KMS-11 (cell line): Measurements from ENCODE around the gene CTRB1.

Experiments used
- H2AFZ ChIP-seq: fragments of 200-600 bp; sonication (generic); 2 replicates; pipeline ENCODE4 v1.6.1; 2016; ENCODE audit warnings: antibody characterized with exemption, mixed run types, low read depth
- H3K27ac ChIP-seq: fragments of 200-600 bp; sonication (generic); 2 replicates; pipeline ENCODE4 v1.6.1; 2016; ENCODE audit warnings: mild to moderate bottlenecking, mixed run types
- H3K27me3 ChIP-seq: fragments of 200-600 bp; sonication (generic); 2 replicates; pipeline ENCODE4 v1.6.1; 2017; ENCODE audit warnings: mild to moderate bottlenecking, low read depth, mixed run types, moderate library complexity; ENCODE audit not compliant: insufficient read depth
- H3K36me3 ChIP-seq: fragments of 200-600 bp; sonication (generic); 2 replicates; pipeline ENCODE4 v1.6.1; 2017; ENCODE audit warnings: mild to moderate bottlenecking, mixed run types; ENCODE audit not compliant: insufficient read depth
- H3K4me1 ChIP-seq: fragments of 200-600 bp; sonication (generic); 2 replicates; pipeline ENCODE4 v1.6.1; 2016; ENCODE audit warnings: mild to moderate bottlenecking, low read depth, mixed run types; ENCODE audit not compliant: poor library complexity, severe bottlenecking
- H3K4me2 ChIP-seq: fragments of 200-600 bp; sonication (generic); 2 replicates; pipeline ENCODE4 v1.7.0; 2016; ENCODE audit warnings: mild to moderate bottlenecking, mixed run types
- H3K4me3 ChIP-seq: fragments of 200-600 bp; sonication (generic); IDR thresholded peaks from 2 replicates; pipeline ENCODE4 v1.6.1; 2017; ENCODE audit warnings: low read depth, low read length, mixed read lengths; ENCODE audit not compliant: insufficient read depth
- H3K79me2 ChIP-seq: fragments of 200-600 bp; sonication (generic); 2 replicates; pipeline ENCODE4 v1.6.1; 2016; ENCODE audit warnings: low read depth, mixed run types; ENCODE audit not compliant: insufficient read depth
- H3K9ac ChIP-seq: fragments of 200-600 bp; sonication (generic); 2 replicates; pipeline ENCODE4 v1.6.1; 2016; ENCODE audit warnings: mild to moderate bottlenecking, mixed run types
- H4K20me1 ChIP-seq: fragments of 200-600 bp; sonication (generic); 2 replicates; pipeline ENCODE4 v1.6.1; 2016; ENCODE audit warnings: mild to moderate bottlenecking, mixed run types; ENCODE audit not compliant: insufficient read depth
- TF ChIP-seq, protein P1 (sequence below): fragments of 200-600 bp; sonication (generic); conservative IDR thresholded peaks from 2 replicates; pipeline ENCODE4 v1.6.1; 2017; ENCODE audit warnings: low read depth, mild to moderate bottlenecking, antibody characterized with exemption, low read length, moderate library complexity, mixed read lengths

CTRB1 gene

DNA sequence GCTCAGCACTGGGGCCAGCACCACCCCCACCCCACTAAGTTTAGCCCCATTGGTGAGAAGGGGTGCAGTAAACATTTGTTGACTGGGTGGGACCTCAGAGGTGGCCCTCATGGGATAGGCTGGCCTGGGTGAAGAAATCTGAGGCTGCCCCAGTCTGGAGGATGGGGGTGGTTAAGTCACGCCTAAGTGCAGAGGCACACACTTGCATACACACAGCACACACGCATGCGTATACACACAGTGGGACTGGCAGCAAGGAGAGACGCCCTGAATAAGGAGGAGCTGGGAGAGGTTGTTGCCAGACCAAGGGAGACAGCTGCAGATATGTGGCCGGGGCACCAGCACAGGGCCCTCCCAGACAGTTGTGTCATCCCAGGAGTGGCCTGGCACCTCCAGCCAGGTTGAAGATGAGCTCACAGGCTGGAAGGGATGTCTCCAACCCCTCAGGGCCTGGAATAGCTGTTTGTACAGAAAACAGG is 35.6 kb downstream of the CTRB1 start:
- H2AFZ ChIP-seq, result no peak overlapping the region
- H4K20me1 ChIP-seq, result no peaks in the 10 kb centered on the region
- no peaks in the 10 kb centered on the region for H3K36me3 ChIP-seq
- no peaks in the 10 kb centered on the region for H3K79me2 ChIP-seq
- TF ChIP-seq, protein P1, sequence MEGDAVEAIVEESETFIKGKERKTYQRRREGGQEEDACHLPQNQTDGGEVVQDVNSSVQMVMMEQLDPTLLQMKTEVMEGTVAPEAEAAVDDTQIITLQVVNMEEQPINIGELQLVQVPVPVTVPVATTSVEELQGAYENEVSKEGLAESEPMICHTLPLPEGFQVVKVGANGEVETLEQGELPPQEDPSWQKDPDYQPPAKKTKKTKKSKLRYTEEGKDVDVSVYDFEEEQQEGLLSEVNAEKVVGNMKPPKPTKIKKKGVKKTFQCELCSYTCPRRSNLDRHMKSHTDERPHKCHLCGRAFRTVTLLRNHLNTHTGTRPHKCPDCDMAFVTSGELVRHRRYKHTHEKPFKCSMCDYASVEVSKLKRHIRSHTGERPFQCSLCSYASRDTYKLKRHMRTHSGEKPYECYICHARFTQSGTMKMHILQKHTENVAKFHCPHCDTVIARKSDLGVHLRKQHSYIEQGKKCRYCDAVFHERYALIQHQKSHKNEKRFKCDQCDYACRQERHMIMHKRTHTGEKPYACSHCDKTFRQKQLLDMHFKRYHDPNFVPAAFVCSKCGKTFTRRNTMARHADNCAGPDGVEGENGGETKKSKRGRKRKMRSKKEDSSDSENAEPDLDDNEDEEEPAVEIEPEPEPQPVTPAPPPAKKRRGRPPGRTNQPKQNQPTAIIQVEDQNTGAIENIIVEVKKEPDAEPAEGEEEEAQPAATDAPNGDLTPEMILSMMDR, result no peak
- no peak overlapping the region for H3K27ac ChIP-seq
- H3K27me3 ChIP-seq, result no peaks in the 10 kb centered on the region
- H3K9ac ChIP-seq, result no peak overlapping the region
- H3K4me1 ChIP-seq, result no peaks in the 10 kb centered on the region
- H3K4me2 ChIP-seq, result no peak overlapping the region
- H3K4me3 ChIP-seq, result no peak overlapping the region

DNA sequence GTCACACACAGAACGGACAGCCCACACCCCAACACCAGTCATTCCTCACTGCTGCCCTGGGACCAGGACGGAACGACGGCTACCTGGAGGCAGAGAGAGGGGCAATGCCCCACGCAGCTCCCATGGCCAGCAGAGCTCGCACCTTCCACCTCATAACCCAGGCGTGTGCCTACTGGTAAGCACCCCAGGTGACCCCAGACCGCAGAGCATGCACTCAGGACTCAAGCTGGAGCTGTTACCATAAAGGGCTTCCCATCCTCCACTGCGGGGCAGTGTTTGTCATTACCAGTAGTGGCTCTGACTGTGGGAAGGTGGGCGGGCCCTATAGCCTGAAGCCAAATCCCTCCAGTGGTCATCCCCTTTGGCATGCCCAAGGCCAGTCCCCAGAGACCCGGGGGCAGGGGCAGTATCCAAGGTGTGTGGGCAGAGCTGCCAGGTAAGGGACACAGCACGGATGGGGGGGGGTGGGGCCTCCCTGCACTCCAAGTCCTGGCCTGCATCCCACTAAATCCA is 37.3 kb downstream of the CTRB1 start:
- Histone ChIP-seq H3K27me3 (no peaks in the 10 kb centered on the region), H2AFZ (no peak overlapping the region), H3K27ac (no peak overlapping the region), H3K4me2 (no peak overlapping the region), H3K9ac (no peak overlapping the region), H4K20me1 (no peaks in the 10 kb centered on the region), H3K4me3 (no peak overlapping the region), H3K36me3 (no peaks in the 10 kb centered on the region), H3K79me2 (no peaks in the 10 kb centered on the region), H3K4me1 (no peaks in the 10 kb centered on the region)
- TF ChIP-seq, protein P1, result no peak

DNA sequence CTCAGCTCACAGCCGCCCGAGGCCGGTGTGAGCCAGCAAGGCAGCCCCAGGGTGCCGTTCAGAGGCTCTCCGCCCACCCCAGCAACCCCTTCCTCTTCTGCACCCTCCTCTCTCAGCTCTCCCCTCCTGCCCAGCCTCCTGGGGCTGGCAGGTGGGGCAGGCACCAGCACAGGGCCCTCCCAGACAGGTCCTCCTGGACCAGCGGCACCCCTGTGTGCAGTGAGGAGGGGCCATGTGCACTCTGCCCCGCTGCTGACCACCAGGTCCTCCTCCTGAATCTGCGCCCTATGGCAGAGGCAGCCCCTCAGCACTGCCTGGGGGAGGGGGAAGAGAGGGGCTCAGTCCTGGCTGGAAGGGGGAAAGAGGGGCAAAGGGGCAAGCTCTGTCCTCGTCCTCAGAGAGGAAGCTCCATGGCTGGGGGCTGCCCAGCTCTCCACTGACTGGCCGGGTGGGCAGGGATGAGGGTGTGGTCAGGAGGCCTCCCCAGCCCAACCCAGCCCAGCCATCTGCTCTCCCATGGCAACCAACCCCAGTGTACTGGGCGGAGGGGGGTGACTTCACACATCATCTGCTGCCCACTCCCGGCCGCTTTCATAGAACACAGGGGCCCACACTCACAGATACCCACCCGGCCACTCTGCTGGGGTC is 38.0 kb downstream of the CTRB1 start:
- Histone ChIP-seq H2AFZ (no peak overlapping the region), H4K20me1 (no peaks in the 10 kb centered on the region), H3K27ac (no peak overlapping the region), H3K27me3 (no peaks in the 10 kb centered on the region), H3K9ac (no peak overlapping the region), H3K36me3 (no peaks in the 10 kb centered on the region), H3K79me2 (no peaks in the 10 kb centered on the region), H3K4me2 (no peak overlapping the region), H3K4me3 (no peak overlapping the region), H3K4me1 (no peaks in the 10 kb centered on the region)
- TF ChIP-seq, protein P1, result no peak

DNA sequence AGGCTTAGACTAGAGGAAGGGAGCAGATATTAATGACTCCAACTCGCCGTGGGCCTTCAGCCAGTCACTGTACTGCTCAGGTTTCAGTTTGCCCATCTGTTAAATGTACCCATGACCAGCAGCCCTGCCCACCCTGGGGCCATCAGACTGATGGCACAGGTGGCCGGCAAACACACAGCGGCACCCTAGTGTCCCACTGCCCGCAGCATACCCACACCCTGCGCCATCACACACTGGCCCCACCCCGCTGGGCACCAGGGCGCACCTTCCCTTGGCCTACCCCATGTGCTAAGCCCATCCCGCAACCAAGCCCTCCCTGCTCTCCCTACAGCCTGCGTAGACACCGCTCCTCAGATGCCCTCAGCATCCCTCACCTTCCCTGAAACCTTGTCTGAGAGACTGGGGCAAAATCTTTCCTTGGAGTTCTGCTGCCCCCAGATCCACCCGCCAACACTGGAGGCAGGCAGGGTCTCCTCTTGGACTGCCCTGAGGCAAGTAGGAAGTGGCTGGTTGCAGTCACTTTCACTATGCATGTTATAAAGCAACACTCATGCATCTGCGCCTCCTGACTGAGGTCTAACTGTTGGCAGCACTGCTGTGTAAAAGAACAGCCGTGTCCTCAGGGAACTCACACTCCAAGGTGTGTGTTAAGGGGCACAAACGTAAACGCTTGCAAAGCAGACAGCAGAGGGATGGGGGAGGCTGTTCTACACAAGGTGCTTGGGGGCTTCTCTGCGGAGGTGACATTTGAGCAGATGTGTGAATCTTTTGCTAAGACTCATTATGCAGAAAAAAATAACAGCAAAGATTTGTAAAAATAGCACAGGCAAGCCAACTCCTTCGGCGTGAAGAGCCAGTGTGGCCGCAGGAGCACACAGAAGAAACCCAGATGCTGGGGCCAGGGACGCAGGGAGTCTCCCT is 39.4 kb downstream of the CTRB1 start:
- Histone ChIP-seq H3K27me3 (no peaks in the 10 kb centered on the region), H3K79me2 (no peaks in the 10 kb centered on the region)

More for the DNA sequence above, 39.4 kb downstream of the CTRB1 start:
- no peak overlapping the region for H2AFZ ChIP-seq
- H3K4me2 ChIP-seq, result no peak overlapping the region
- TF ChIP-seq, protein P1, result no peak
- H4K20me1 ChIP-seq, result no peaks in the 10 kb centered on the region
- no peak overlapping the region for H3K4me3 ChIP-seq
- no peaks in the 10 kb centered on the region for H3K36me3 ChIP-seq
- no peak overlapping the region for H3K27ac ChIP-seq
- no peak overlapping the region for H3K9ac ChIP-seq
- no peaks in the 10 kb centered on the region for H3K4me1 ChIP-seq
